H1 (cell line): ENCODE data around the gene AAGAB. TPM values are rescaled to one million over a fixed set of nuclear protein-coding genes. Genes with fewer than 3 reads are reported as not detected.

Source experiments
- CTCF ChIA-PET: fragments of 300-600 bp; sonication (Branson Sonifier 250); formaldehyde crosslinking; loops from one replicate; lab custom pipeline; 2021; ENCODE audit not compliant: partially characterized antibody; lab: Charles Lee
- POLR2A ChIA-PET: fragments of 300-600 bp; sonication (Branson Sonifier 250); formaldehyde crosslinking; loops from one replicate; lab custom pipeline; 2021; ENCODE audit warnings: inconsistent platforms; ENCODE audit not compliant: partially characterized antibody; lab: Charles Lee
- DNase-seq, 2 experiments: peaks; one replicate each; pipeline versions ENCODE4 v3.0.0 to v3.0.0-alpha.2; 2010 to 2022; ENCODE audit warnings: low spot score in 2 of 2, low read depth in 1 of 2, mixed read lengths in 1 of 2
- FAIRE-seq: peaks from 2 replicates; lab custom pipeline; 2011; peaks lifted over from hg19 to GRCh38; lab: Jason Lieb, UNC
- H2AFZ ChIP-seq: 2 replicates; pipeline ENCODE4 v1.8.1; 2012; ENCODE audit warnings: low read length, inconsistent platforms
- H2AK5ac ChIP-seq: 2 replicates; pipeline ENCODE4 v1.6.1; 2013; ENCODE audit warnings: low read depth, low read length
- H2BK120ac ChIP-seq: replicated peaks from 2 replicates; pipeline ENCODE3; 2013; ENCODE audit warnings: low read depth, low read length, inconsistent platforms
- H2BK12ac ChIP-seq: 2 replicates; pipeline ENCODE4 v1.6.1; 2013; ENCODE audit warnings: low read depth, low read length
- H2BK15ac ChIP-seq: 2 replicates; pipeline ENCODE4 v1.6.1; 2013; ENCODE audit warnings: low read length
- H2BK20ac ChIP-seq: 2 replicates; pipeline ENCODE4 v1.6.1; 2013; ENCODE audit warnings: low read length
- H2BK5ac ChIP-seq: 2 replicates; pipeline ENCODE4 v1.6.1; 2013; ENCODE audit warnings: low read depth, low read length
- H3K14ac ChIP-seq: 2 replicates; pipeline ENCODE4 v1.6.1; 2013; ENCODE audit warnings: inconsistent platforms; ENCODE audit not compliant: insufficient read length
- H3K18ac ChIP-seq: 2 replicates; pipeline ENCODE4 v1.6.1; 2013; ENCODE audit warnings: low read length; ENCODE audit errors: extremely low read depth
- H3K23ac ChIP-seq: 2 replicates; pipeline ENCODE4 v1.6.1; 2013; ENCODE audit warnings: inconsistent platforms; ENCODE audit not compliant: insufficient read length
- H3K23me2 ChIP-seq: 2 replicates; pipeline ENCODE4 v1.6.1; 2013; ENCODE audit warnings: low read depth, low read length
- H3K27ac ChIP-seq: 2 replicates; pipeline ENCODE4 v1.6.1; 2011; ENCODE audit warnings: low read depth, low read length, inconsistent platforms
- H3K27me3 ChIP-seq, 4 experiments: replicated peaks in 1 of 4; 1 replicate in 1 of 4; 2 replicates in 3 of 4; pipeline versions ENCODE4 v1.6.1 to v1.8.1; 2011 to 2013; ENCODE audit warnings: low read length in 3 of 4, mild to moderate bottlenecking in 3 of 4, inconsistent platforms in 2 of 4, mixed read lengths in 2 of 4, moderate library complexity in 1 of 4; ENCODE audit not compliant: control insufficient read depth in 3 of 4, insufficient read depth in 3 of 4; ENCODE audit errors: extremely low read depth in 1 of 4
- H3K36me3 ChIP-seq, 4 experiments: 2 replicates each; pipeline versions ENCODE4 v1.6.1 to v1.8.1; 2011 to 2013; ENCODE audit warnings: mild to moderate bottlenecking in 4 of 4, low read length in 3 of 4, moderate library complexity in 2 of 4, control low read depth in 1 of 4, inconsistent platforms in 1 of 4; ENCODE audit not compliant: insufficient read depth in 4 of 4, control insufficient read depth in 2 of 4
- H3K4ac ChIP-seq: replicated peaks from 2 replicates; pipeline ENCODE3; 2013; ENCODE audit warnings: low read length, low read depth, mixed read lengths, inconsistent platforms; ENCODE audit not compliant: insufficient read length
- H3K4me1 ChIP-seq, 4 experiments: replicated peaks in 1 of 4; 1 replicate in 1 of 4; 2 replicates in 3 of 4; pipeline versions ENCODE4 v1.6.1 to v1.8.1; 2011 to 2013; ENCODE audit warnings: low read length in 3 of 4, inconsistent platforms in 2 of 4, mixed read lengths in 1 of 4; ENCODE audit not compliant: insufficient read depth in 4 of 4, control insufficient read depth in 3 of 4
- H3K4me2 ChIP-seq, 2 experiments: 2 replicates each; pipeline versions ENCODE4 v1.6.1 to v1.8.1; 2011 to 2013; ENCODE audit warnings: low read depth in 2 of 2, low read length in 2 of 2, control low read depth in 1 of 2, inconsistent platforms in 1 of 2, mild to moderate bottlenecking in 1 of 2; ENCODE audit not compliant: insufficient read depth in 1 of 2
- H3K4me3 ChIP-seq, 4 experiments: fragments of 200-600, 300-600 bp in 1 of 4; sonication (generic), shearing (Covaris generic), sonication (Bioruptor Twin) in 1 of 4; 2 replicates each; pipeline versions ENCODE4 v1.5.1 to v1.8.1; 2011 to 2016; ENCODE audit warnings: low read length in 4 of 4, low read depth in 3 of 4, control low read depth in 2 of 4, inconsistent platforms in 2 of 4, mild to moderate bottlenecking in 2 of 4, mixed read lengths in 1 of 4, moderate library complexity in 1 of 4; ENCODE audit not compliant: insufficient read depth in 2 of 4; ENCODE audit errors: extremely low read depth in 1 of 4
- H3K56ac ChIP-seq: replicated peaks from 2 replicates; pipeline ENCODE3; 2013; ENCODE audit warnings: low read depth, mild to moderate bottlenecking, mixed read lengths, low read length, inconsistent platforms; ENCODE audit not compliant: insufficient read length
- H3K79me1 ChIP-seq: 2 replicates; pipeline ENCODE4 v1.6.1; 2013; ENCODE audit warnings: low read depth, low read length, control low read depth
- H3K79me2 ChIP-seq, 2 experiments: 2 replicates each; pipeline versions ENCODE4 v1.6.1 to v1.8.1; 2012 to 2013; ENCODE audit warnings: low read length in 2 of 2, mild to moderate bottlenecking in 2 of 2, inconsistent platforms in 1 of 2; ENCODE audit not compliant: insufficient read depth in 2 of 2, control insufficient read depth in 1 of 2
- H3K9ac ChIP-seq, 4 experiments: replicated peaks in 1 of 4; 1 replicate in 1 of 4; 2 replicates in 3 of 4; pipeline versions ENCODE4 v1.6.1 to v1.8.1; 2011 to 2013; ENCODE audit warnings: low read depth in 3 of 4, low read length in 3 of 4, control low read depth in 2 of 4, mild to moderate bottlenecking in 2 of 4, moderate library complexity in 2 of 4, inconsistent platforms in 1 of 4; ENCODE audit errors: extremely low read depth in 1 of 4
- H3K9me3 ChIP-seq, 2 experiments: 2 replicates each; pipeline versions ENCODE4 v1.6.1 to v1.8.1; 2012 to 2013; ENCODE audit warnings: mild to moderate bottlenecking in 2 of 2, moderate library complexity in 2 of 2, control low read depth in 1 of 2, inconsistent platforms in 1 of 2, low read depth in 1 of 2, low read length in 1 of 2, mixed read lengths in 1 of 2; ENCODE audit not compliant: insufficient read depth in 2 of 2
- H4K20me1 ChIP-seq, 2 experiments: replicated peaks in 1 of 2; 2 replicates each; pipeline versions ENCODE3 to v1.8.1; 2011 to 2013; ENCODE audit warnings: inconsistent platforms in 2 of 2, low read length in 2 of 2, mild to moderate bottlenecking in 1 of 2; ENCODE audit not compliant: insufficient read depth in 2 of 2, control insufficient read depth in 1 of 2
- H4K5ac ChIP-seq: 2 replicates; pipeline ENCODE4 v1.6.1; 2013; ENCODE audit warnings: low read length, low read depth, mixed read lengths, inconsistent platforms; ENCODE audit not compliant: insufficient read length
- H4K8ac ChIP-seq: 2 replicates; pipeline ENCODE4 v1.8.0; 2013; ENCODE audit warnings: mild to moderate bottlenecking, moderate library complexity, low read length, inconsistent platforms; ENCODE audit not compliant: insufficient read depth; ENCODE audit errors: extremely low read depth
- H4K91ac ChIP-seq: replicated peaks from 2 replicates; pipeline ENCODE3; 2013; ENCODE audit warnings: low read length, mixed read lengths, inconsistent platforms; ENCODE audit not compliant: insufficient read length
- BCL11A ChIP-seq, 2 experiments: IDR thresholded peaks; one replicate each; pipeline ENCODE4 v1.6.1; 2011; ENCODE audit warnings: low read depth in 2 of 2, low read length in 2 of 2, mild to moderate bottlenecking in 2 of 2
- CHD1 ChIP-seq: IDR thresholded peaks from 2 replicates; pipeline ENCODE4 v1.6.1; 2012; ENCODE audit warnings: low read depth, low read length, improper control_type of control experiment
- EP300 ChIP-seq, 2 experiments: IDR thresholded peaks; 1 replicate in 1 of 2; 2 replicates in 1 of 2; pipeline ENCODE4 v1.6.1; 2011 to 2012; ENCODE audit warnings: low read depth in 2 of 2, low read length in 2 of 2, mild to moderate bottlenecking in 2 of 2, borderline replicate concordance in 1 of 2, inconsistent platforms in 1 of 2, moderate library complexity in 1 of 2
- EZH2 ChIP-seq: fragments of 200-600 bp; sonication (generic); IDR thresholded peaks from 2 replicates; pipeline ENCODE4 v1.7.1; 2012; ENCODE audit warnings: low read depth, mild to moderate bottlenecking, moderate library complexity, low read length, inconsistent platforms; ENCODE audit not compliant: severe bottlenecking
- NANOG ChIP-seq: IDR thresholded peaks from 2 replicates; pipeline ENCODE4 v1.6.1; 2011; ENCODE audit warnings: low read length, low read depth, mild to moderate bottlenecking, inconsistent platforms; ENCODE audit not compliant: insufficient read depth, poor library complexity, severe bottlenecking
- NRF1 ChIP-seq: IDR thresholded peaks from 2 replicates; pipeline ENCODE4 v1.6.1; 2011; ENCODE audit warnings: mild to moderate bottlenecking, low read depth, low read length, improper control_type of control experiment
- RBBP5 ChIP-seq: IDR thresholded peaks from 2 replicates; pipeline ENCODE4 v1.7.1; 2012; ENCODE audit warnings: low read depth, mild to moderate bottlenecking, inconsistent platforms, low read length, moderate library complexity, borderline replicate concordance
- SP4 ChIP-seq: IDR thresholded peaks from 2 replicates; pipeline ENCODE4 v1.6.1; 2012; ENCODE audit warnings: low read length, inconsistent platforms
- WGBS, 2 experiments: shearing (Covaris generic) in 1 of 2; methylation state at CpG; one replicate each; pipeline versions ENCODE4 v1.1.6 to v1.1.7; 2013 to 2015; ENCODE audit warnings: low lambda C conversion rate in 2 of 2, mixed read lengths in 2 of 2, inconsistent platforms in 1 of 2, low coverage in 1 of 2, missing lambda C conversion rate in 1 of 2; ENCODE audit not compliant: insufficient replicate concordance in 2 of 2, insufficient coverage in 1 of 2, insufficient read length in 1 of 2; ENCODE audit errors: extremely low coverage in 1 of 2, missing lambda C conversion rate in 1 of 2; 5-methylcytosine and 5-hydroxymethylcytosine counted together
- polyA plus RNA-seq, 7 experiments: library from polyadenylated mRNA; depleted of rRNA in 3 of 7; stranded (reverse) in 5 of 7; unstranded in 2 of 7; fragments of >200 nt in 5 of 7; fragments of 200-250 nt in 2 of 7; gene quantifications; 1 replicate in 5 of 7; 2 replicates in 1 of 7; 4 replicates in 1 of 7; pipeline versions ENCODE4 v1.2.1 to v1.2.3, GENCODE V29; 2011 to 2013; ENCODE audit warnings: missing spikeins in 2 of 7, mixed read lengths in 2 of 7
- total RNA-seq: library from RNA; stranded (reverse); fragmentation: NEBNext Ultra II Directional; extraction: Animal tissue kit (Norgen Biotek cat#: 25700); gene quantifications from 2 replicates; pipeline ENCODE4 v1.2.1, GENCODE V29; 2021

The AAGAB gene
- total and polyA plus RNA-seq, 2 of the 8 experiments (the other 6 are each of a cell fraction or from before 2014, with no cell fraction given): 20.1 to 45.9 TPM

DNA sequence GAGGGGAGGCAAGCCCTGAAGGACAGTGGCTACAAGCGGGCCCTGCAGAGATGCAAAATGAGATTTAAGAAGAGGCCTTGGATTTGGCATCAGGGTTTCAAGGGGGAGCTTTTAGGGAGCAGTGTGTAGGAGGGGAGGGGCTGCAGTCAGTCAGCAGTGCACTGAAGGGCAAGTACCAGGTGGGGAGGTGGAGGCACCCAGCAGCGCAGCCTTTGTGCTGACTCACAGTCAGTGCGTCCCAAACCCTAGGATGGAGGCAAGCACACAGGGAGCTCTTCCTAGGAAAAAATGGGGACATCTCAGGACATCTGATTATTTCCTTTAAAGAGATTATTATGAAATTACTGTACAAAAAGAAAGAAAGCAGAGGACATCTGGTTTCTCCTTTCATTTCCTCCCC, 80.0 kb downstream of the AAGAB start:
- FAIRE-seq (no peak), DNase-seq (no peak)
- no peak overlapping the region for H3K4ac ChIP-seq
- ChIA-PET CTCF (interaction anchor here (1.1 to 1.8 kb wide), 3 partner anchors 67 to 228 kb away, joined by 3 to 8 read pairs (median 4); no protein-coding TSS in a partner anchor), POLR2A (interaction anchor here (1.1 to 1.7 kb wide), 2 partner anchors 9 to 19 kb away, joined by 3 to 4 read pairs; no protein-coding TSS in a partner anchor)
- no peaks in the 10 kb centered on the region for H3K23me2 ChIP-seq
- H2BK15ac ChIP-seq: no peak overlapping the region
- H2BK20ac ChIP-seq: no peak overlapping the region
- H3K4me3 ChIP-seq: no peak overlapping the region
- H2AK5ac ChIP-seq: no peak overlapping the region
- 87% methylated on average over 3 of the region's 3 CpGs; no CpG with 5 or more reads in 1 of the 2 experiments for WGBS, 2 experiments
- no peaks in the 10 kb centered on the region for H3K79me2 ChIP-seq
- no peak overlapping the region for H4K5ac ChIP-seq
- H2BK120ac ChIP-seq: no peak overlapping the region
- no peak overlapping the region for H3K23ac ChIP-seq
- H3K4me2 ChIP-seq: no peak overlapping the region
- H3K4me1 ChIP-seq: peaks cover 4 to 23% (median 11%) of the 10 kb centered on the region in 4 experiments
- H3K79me1 ChIP-seq: peaks cover 2% of the 10 kb centered on the region
- H2BK12ac ChIP-seq: no peak overlapping the region
- no peak overlapping the region for H3K14ac ChIP-seq
- TF ChIP-seq EP300 (IDR thresholded peaks at IDR 0.05; ENCODE audit: borderline replicate concordance in 1 of 2, low read depth in 2 of 2, low read length in 2 of 2): no peak
- TF ChIP-seq RBBP5: no peak
- no peak for TF ChIP-seq NRF1
- no peak for TF ChIP-seq CHD1
- TF ChIP-seq EZH2: no peak
- no peak for TF ChIP-seq SP4
- no peak for TF ChIP-seq NANOG
- TF ChIP-seq BCL11A (IDR thresholded peaks at IDR 0.05; ENCODE audit: low read depth in 2 of 2, low read length in 2 of 2): no peak
- TF ChIP-seq, all 59 proteins: peak for 0
- Histone ChIP-seq H3K56ac (no peak overlapping the region), H3K18ac (no peak overlapping the region), H3K27me3 (no peaks in the 10 kb centered on the region), H4K91ac (no peak overlapping the region), H3K27ac (no peak overlapping the region), H3K9me3 (no peaks in the 10 kb centered on the region), H4K8ac (no peak overlapping the region), H4K20me1 (peaks cover 0 to 1% of the 10 kb centered on the region in 2 experiments), H3K36me3 (no peaks in the 10 kb centered on the region), H3K9ac (no peak overlapping the region), H2AFZ (no peak overlapping the region), H2BK5ac (peak overlapping the region; percentile 52; the same call in 1 of the 2 replicates)
